Neural crest cell (in vitro differentiated cells): ENCODE results near the gene GPN2. TPM values are rescaled to one million over a fixed set of nuclear protein-coding genes. Genes with fewer than 3 reads are reported as not detected.

Experiments
- DNase-seq: peaks from one replicate; pipeline ENCODE4 v3.0.0; 2021; ENCODE audit warnings: low read depth, mixed read lengths, low spot score
- H3K27ac Mint-ChIP-seq: one replicate; pipeline ENCODE4 v1.8.0; 2021; ENCODE audit warnings: mild to moderate bottlenecking, mixed read lengths; ENCODE audit not compliant: unreplicated experiment
- H3K27me3 Mint-ChIP-seq: 2 replicates; pipeline ENCODE4 v1.8.0; 2021; ENCODE audit warnings: low read depth, mild to moderate bottlenecking, mixed read lengths
- H3K36me3 Mint-ChIP-seq: 2 replicates; pipeline ENCODE4 v1.8.0; 2021; ENCODE audit warnings: low read depth, mild to moderate bottlenecking, mixed read lengths
- H3K4me1 Mint-ChIP-seq: 2 replicates; pipeline ENCODE4 v1.8.0; 2021; ENCODE audit warnings: mixed read lengths
- H3K4me3 Mint-ChIP-seq: one replicate; pipeline ENCODE4 v1.8.0; 2021; ENCODE audit warnings: mild to moderate bottlenecking, mixed read lengths
- H3K9me3 Mint-ChIP-seq: 2 replicates; pipeline ENCODE4 v1.8.0; 2021; ENCODE audit warnings: mixed read lengths
- CTCF ChIP-seq: fragments of 200-600 bp; sonication (generic); conservative IDR thresholded peaks from 2 replicates; pipeline ENCODE4 v1.5.0; 2021; ENCODE audit warnings: antibody characterized with exemption, mild to moderate bottlenecking
- total RNA-seq: library from RNA; stranded (reverse); gene quantifications from 2 replicates; pipeline ENCODE4 v1.2.1, GENCODE V29; 2021

GPN2 gene
- total RNA-seq, 1 donor from 2014 or later = 31.7 TPM

- no peak overlapping the region for H3K4me3 Mint-ChIP-seq
- no peaks in the 10 kb centered on the region for H3K36me3 Mint-ChIP-seq
- peaks cover 2% of the 10 kb centered on the region for H3K4me1 Mint-ChIP-seq
- H3K27ac Mint-ChIP-seq = no peak overlapping the region
- peaks cover 1% of the 10 kb centered on the region for H3K9me3 Mint-ChIP-seq
- no peak for TF ChIP-seq CTCF
- no peak for DNase-seq
- peaks cover 7% of the 10 kb centered on the region for H3K27me3 Mint-ChIP-seq
These were observed 25.2 kb upstream of the GPN2 start for GRCh38 chr1:26915204-26915842.

DNA sequence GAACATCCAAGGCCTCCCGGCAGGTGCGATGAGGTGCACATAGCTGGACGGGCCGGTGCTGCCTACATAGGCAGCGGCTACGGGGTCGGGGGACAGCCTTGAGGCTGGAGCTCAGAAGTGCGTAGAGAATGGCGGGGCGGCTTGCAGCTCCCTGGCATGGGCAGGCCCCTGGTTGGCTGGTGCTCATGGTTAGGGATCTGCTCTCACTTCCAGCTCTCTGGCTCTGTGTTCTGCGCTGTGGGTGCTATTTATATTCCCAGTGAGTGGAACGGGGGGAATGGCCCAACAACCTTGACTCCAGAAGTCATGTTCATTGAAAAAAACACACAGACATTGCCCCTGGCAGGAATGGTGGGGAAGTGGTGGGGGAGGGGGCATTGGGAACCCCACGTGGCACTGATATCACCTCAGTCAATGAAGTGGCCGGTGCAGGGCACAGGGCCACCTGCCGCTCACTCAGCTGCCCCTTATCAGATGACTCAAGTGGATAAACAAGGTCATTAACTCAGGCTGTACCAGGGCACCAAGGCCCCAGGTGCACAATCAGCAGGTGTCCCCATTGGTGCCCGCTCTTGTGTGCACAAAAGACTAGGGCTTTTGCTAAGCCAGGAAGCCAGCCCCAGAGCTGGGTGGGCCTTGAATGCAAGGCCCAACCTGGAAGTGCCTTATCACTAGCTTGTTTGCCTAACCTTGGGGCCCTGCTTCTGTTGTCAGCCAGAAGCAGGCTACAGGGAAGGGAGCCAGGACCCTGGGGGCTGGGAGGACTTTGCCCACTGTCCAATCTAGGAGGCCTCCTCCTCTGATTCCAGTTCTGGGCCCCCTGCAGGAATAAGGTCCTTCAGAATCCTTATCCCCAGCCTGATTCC, 23.9 kb upstream of the GPN2 start, which contains the start of gene NR0B2:
TSS of gene NR0B2 (minus strand) at position 222 of the 866 bp plus-strand sequence. CDS start at position 187, 35 bp downstream.
- no peak for DNase-seq
- H3K36me3 Mint-ChIP-seq = no peaks in the 10 kb centered on the region
- H3K27ac Mint-ChIP-seq = peak within 1 kb of the TSS; percentile 19
- H3K4me1 Mint-ChIP-seq = no peaks in the 10 kb centered on the region
- H3K4me3 Mint-ChIP-seq = no peak within 1 kb of the TSS
- no peak for TF ChIP-seq CTCF
- H3K27me3 Mint-ChIP-seq = peaks cover 13% of the 10 kb centered on the region
- H3K9me3 Mint-ChIP-seq = no peaks in the 10 kb centered on the region

DNA sequence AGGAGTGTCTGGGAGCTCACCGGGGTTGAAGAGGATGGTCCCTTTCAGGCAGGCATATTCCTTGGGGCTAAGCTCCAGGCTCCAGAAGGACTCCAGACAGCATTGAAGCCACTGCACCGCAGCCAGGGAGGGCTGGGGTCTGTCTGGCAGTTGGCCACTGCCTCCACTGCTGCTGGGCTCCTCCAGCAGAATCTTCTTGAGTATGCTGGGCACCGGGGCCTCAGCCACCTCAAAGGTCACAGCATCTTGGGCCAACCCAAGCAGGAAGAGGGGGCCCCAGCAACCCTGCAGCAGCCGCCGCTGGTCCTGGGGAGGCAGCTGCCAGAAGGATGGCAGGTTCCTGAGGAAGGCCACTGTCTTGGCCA, 23.3 kb upstream of the GPN2 start:
- Mint-ChIP-seq H3K9me3 (no peaks in the 10 kb centered on the region), H3K4me1 (no peaks in the 10 kb centered on the region), H3K27ac (no peak overlapping the region), H3K27me3 (peaks cover 13% of the 10 kb centered on the region), H3K4me3 (no peak overlapping the region), H3K36me3 (no peaks in the 10 kb centered on the region)
- DNase-seq = no peak
- no peak for TF ChIP-seq CTCF

GRCh38 chr1:26912147-26912490, 22.0 kb upstream of the GPN2 start:
- no peak overlapping the region for H3K27ac Mint-ChIP-seq
- H3K4me3 Mint-ChIP-seq = no peak overlapping the region
- H3K4me1 Mint-ChIP-seq = no peaks in the 10 kb centered on the region
- no peak for DNase-seq
- TF ChIP-seq CTCF = no peak
- H3K36me3 Mint-ChIP-seq = no peaks in the 10 kb centered on the region
- H3K9me3 Mint-ChIP-seq = no peaks in the 10 kb centered on the region
- H3K27me3 Mint-ChIP-seq = peaks cover 18% of the 10 kb centered on the region

GRCh38 chr1:26911399-26912146, 21.5 kb upstream of the GPN2 start:
- Mint-ChIP-seq H3K27me3 (peaks cover 22% of the 10 kb centered on the region), H3K4me1 (no peaks in the 10 kb centered on the region), H3K9me3 (no peaks in the 10 kb centered on the region), H3K4me3 (no peak overlapping the region), H3K27ac (no peak overlapping the region), H3K36me3 (no peaks in the 10 kb centered on the region)
- TF ChIP-seq CTCF = no peak
- DNase-seq = no peak
